Endothelial cell of umbilical vein (primary cell): ENCODE data around the gene SLC10A1. TPM values are rescaled to one million over a fixed set of nuclear protein-coding genes. Genes with fewer than 3 reads are reported as not detected.
"Not testable (repeated sequence)": the region's sequence is repeated elsewhere in the genome, so short reads cannot be mapped to it uniquely, and the experiment has no call there.

Experiments used
- BruUV-seq: library from RNA; stranded (reverse); fragments of 400-500 nt; replicated peaks from 2 replicates; lab custom pipeline; 2021; lab: Mats Ljungman, UMichigan
- CTCF ChIA-PET: fragments of 300-600, 350-600 bp; sonication (Branson Sonifier 250); formaldehyde crosslinking; loops from one replicate; lab custom pipeline; 2021; ENCODE audit warnings: antibody characterized with exemption, inconsistent platforms; lab: Charles Lee
- POLR2A ChIA-PET: fragments of 300-600, 350-600 bp; sonication (Branson Sonifier 250); formaldehyde crosslinking; loops from one replicate; lab custom pipeline; 2021; ENCODE audit warnings: antibody characterized with exemption, inconsistent platforms; lab: Charles Lee
- DNase-seq: peaks from one replicate; pipeline ENCODE4 v3.0.0-alpha.2; 2011; ENCODE audit warnings: low read depth, low spot score
- FAIRE-seq: peaks from 2 replicates; lab custom pipeline; 2011; peaks lifted over from hg19 to GRCh38; lab: Jason Lieb, UNC
- H2AFZ ChIP-seq: 2 replicates; pipeline ENCODE4 v1.6.0; 2012; ENCODE audit warnings: low read depth, low read length, control low read depth, inconsistent platforms
- H3K27ac ChIP-seq: 2 replicates; pipeline ENCODE4 v1.5.1; 2011; ENCODE audit warnings: low read depth, mild to moderate bottlenecking, control low read depth, low read length, moderate library complexity; ENCODE audit not compliant: insufficient read depth
- H3K27me3 ChIP-seq, 2 experiments: 2 replicates each; pipeline versions ENCODE4 v1.6.0 to v1.6.1; 2011; ENCODE audit warnings: low read length in 2 of 2, mixed read lengths in 1 of 2; ENCODE audit not compliant: control insufficient read depth in 2 of 2, insufficient read depth in 2 of 2
- H3K36me3 ChIP-seq, 2 experiments: 2 replicates in 1 of 2; 3 replicates in 1 of 2; pipeline ENCODE4 v1.5.1; 2011; ENCODE audit warnings: low read length in 2 of 2, mild to moderate bottlenecking in 1 of 2, moderate library complexity in 1 of 2; ENCODE audit not compliant: control insufficient read depth in 2 of 2, insufficient read depth in 2 of 2; ENCODE audit errors: extremely low read depth in 1 of 2
- H3K4me1 ChIP-seq: 3 replicates; pipeline ENCODE4 v1.5.1; 2011; ENCODE audit warnings: mild to moderate bottlenecking, low read length; ENCODE audit not compliant: control insufficient read depth, insufficient read depth; ENCODE audit errors: extremely low read depth
- H3K4me2 ChIP-seq: 2 replicates; pipeline ENCODE4 v1.6.1; 2011; ENCODE audit warnings: low read length, control low read depth, mixed read lengths; ENCODE audit not compliant: insufficient read depth
- H3K4me3 ChIP-seq, 3 experiments: fragments of 200-600 bp in 1 of 3; sonication (generic), shearing (Covaris generic) in 1 of 3; replicated peaks in 1 of 3; 2 replicates each; pipeline ENCODE4 v1.5.1; 2011 to 2016; ENCODE audit warnings: control low read depth in 3 of 3, low read length in 3 of 3, mild to moderate bottlenecking in 2 of 3, inconsistent platforms in 1 of 3, low read depth in 1 of 3, moderate library complexity in 1 of 3; ENCODE audit not compliant: insufficient read depth in 1 of 3
- H3K79me2 ChIP-seq: 2 replicates; pipeline ENCODE4 v1.6.0; 2012; ENCODE audit warnings: low read length, inconsistent platforms; ENCODE audit not compliant: control insufficient read depth, insufficient read depth
- H3K9ac ChIP-seq: replicated peaks from 2 replicates; pipeline ENCODE3; 2011; ENCODE audit warnings: low read length, control low read depth; ENCODE audit not compliant: insufficient read depth; ENCODE audit errors: extremely low read depth
- H3K9me1 ChIP-seq: replicated peaks from 3 replicates; pipeline ENCODE4 v1.6.0; 2011; ENCODE audit warnings: mild to moderate bottlenecking, low read length; ENCODE audit not compliant: control insufficient read depth, insufficient read depth; ENCODE audit errors: extremely low read depth
- H3K9me3 ChIP-seq: replicated peaks from 2 replicates; pipeline ENCODE4 v1.5.1; 2012; ENCODE audit warnings: low read length, inconsistent platforms; ENCODE audit not compliant: control insufficient read depth, insufficient read depth
- H4K20me1 ChIP-seq: replicated peaks from 2 replicates; pipeline ENCODE3; 2011; ENCODE audit warnings: mild to moderate bottlenecking, low read length; ENCODE audit not compliant: control insufficient read depth, insufficient read depth; ENCODE audit errors: extremely low read depth
- FOS ChIP-seq: IDR thresholded peaks from 2 replicates; pipeline ENCODE4 v1.6.1; 2011; ENCODE audit warnings: mild to moderate bottlenecking, low read length, moderate library complexity, borderline replicate concordance; ENCODE audit not compliant: insufficient read depth
- MYC ChIP-seq: IDR thresholded peaks from one replicate; pipeline ENCODE4 v1.6.1; 2011; ENCODE audit warnings: mild to moderate bottlenecking, low read depth, low read length
- POLR2A ChIP-seq: IDR thresholded peaks from 2 replicates; pipeline ENCODE4 v1.6.1; 2012; ENCODE audit warnings: low read depth, mild to moderate bottlenecking, control low read depth, low read length
- dilution Hi-C: fragments of 300-500 bp; cut with MboI; formaldehyde crosslinking; loops from one replicate; pipeline ENCODE4 v1.15.0; 2019; ENCODE audit warnings: low sequenced_read_pairs; ENCODE audit not compliant: extremely low pct_ligation_motif_present
- intact Hi-C: fragments of 100-400 bp; cut with micrococcal nuclease; formaldehyde crosslinking; loops from one replicate; pipeline ENCODE4 v1.10.0; 2022
- polyA plus RNA-seq, 4 experiments: library from polyadenylated mRNA; depleted of rRNA in 3 of 4; stranded (reverse) in 3 of 4; unstranded in 1 of 4; fragments of >200 nt; gene quantifications; 2 replicates each; pipeline versions ENCODE4 v1.2.1 to v1.2.3, GENCODE V29; 2011 to 2012; ENCODE audit warnings: missing spikeins in 1 of 4
- total RNA-seq: library from RNA; stranded (reverse); gene quantifications from 2 replicates; pipeline ENCODE4 v1.2.3, GENCODE V29; 2021
- TF ChIP-seq, protein P1 (sequence below), 2 donors: IDR thresholded peaks; 1 replicate in 1 of 2; 2 replicates in 1 of 2; pipeline ENCODE4 v1.5.1; 2011; ENCODE audit warnings: low read length in 2 of 2, mild to moderate bottlenecking in 2 of 2, moderate library complexity in 2 of 2, control low read depth in 1 of 2, inconsistent platforms in 1 of 2, low read depth in 1 of 2; ENCODE audit not compliant: insufficient read depth in 1 of 2; ENCODE audit errors: extremely low read depth in 1 of 2

Gene SLC10A1
- total and polyA plus RNA-seq, 2 donors (not counting 3 experiments of a cell fraction or from before 2014, with no cell fraction given) = not detected

DNA sequence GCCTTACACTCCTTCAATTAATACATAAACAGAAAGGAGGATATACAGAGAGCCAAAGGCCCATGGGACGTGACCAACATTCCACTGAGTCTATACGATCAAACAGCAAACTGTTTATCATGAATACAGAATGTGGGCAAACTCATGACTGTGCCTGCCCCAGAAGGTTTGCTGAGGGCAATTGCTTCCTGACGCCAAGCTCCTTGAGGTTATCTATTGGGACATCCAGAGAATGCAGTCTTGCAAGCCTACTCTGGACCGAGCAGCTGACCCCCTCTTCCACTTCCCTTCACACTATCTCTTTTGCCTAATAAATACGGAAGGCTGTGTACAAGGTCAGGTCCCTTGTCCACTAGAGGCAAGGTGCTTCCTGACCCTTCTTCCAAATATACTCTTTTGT lies 18.5 kb upstream of the SLC10A1 start:
- no peak overlapping the region for H3K4me2 ChIP-seq
- DNase-seq = no peak
- no peak for FAIRE-seq
- H4K20me1 ChIP-seq = no peaks in the 10 kb centered on the region
- no peak overlapping the region for H3K4me3 ChIP-seq
- H3K36me3 ChIP-seq = no peaks in the 10 kb centered on the region
- dilution Hi-C loops (no loop called here), intact Hi-C loops (loop anchor here (5.0 kb wide), 2 partner anchors 228 to 502 kb away; no protein-coding TSS in a partner anchor)
- no peak overlapping the region for H3K27ac ChIP-seq
- CTCF ChIA-PET = interaction anchor here (0.8 to 9.8 kb wide), 2 partner anchors 85 to 213 kb away, joined by 3 to 255 read pairs; no protein-coding TSS in a partner anchor
- POLR2A ChIA-PET = no interaction called here
- no peaks in the 10 kb centered on the region for H3K4me1 ChIP-seq
- TF ChIP-seq, protein P1, sequence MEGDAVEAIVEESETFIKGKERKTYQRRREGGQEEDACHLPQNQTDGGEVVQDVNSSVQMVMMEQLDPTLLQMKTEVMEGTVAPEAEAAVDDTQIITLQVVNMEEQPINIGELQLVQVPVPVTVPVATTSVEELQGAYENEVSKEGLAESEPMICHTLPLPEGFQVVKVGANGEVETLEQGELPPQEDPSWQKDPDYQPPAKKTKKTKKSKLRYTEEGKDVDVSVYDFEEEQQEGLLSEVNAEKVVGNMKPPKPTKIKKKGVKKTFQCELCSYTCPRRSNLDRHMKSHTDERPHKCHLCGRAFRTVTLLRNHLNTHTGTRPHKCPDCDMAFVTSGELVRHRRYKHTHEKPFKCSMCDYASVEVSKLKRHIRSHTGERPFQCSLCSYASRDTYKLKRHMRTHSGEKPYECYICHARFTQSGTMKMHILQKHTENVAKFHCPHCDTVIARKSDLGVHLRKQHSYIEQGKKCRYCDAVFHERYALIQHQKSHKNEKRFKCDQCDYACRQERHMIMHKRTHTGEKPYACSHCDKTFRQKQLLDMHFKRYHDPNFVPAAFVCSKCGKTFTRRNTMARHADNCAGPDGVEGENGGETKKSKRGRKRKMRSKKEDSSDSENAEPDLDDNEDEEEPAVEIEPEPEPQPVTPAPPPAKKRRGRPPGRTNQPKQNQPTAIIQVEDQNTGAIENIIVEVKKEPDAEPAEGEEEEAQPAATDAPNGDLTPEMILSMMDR (IDR thresholded peaks at IDR 0.05; ENCODE audit: extremely low read depth in 1 of 2, insufficient read depth in 1 of 2, low read depth in 1 of 2, low read length in 2 of 2) = no peak
- no peak for TF ChIP-seq POLR2A
- BruUV-seq = no TSS peak
- no peak overlapping the region for H3K9ac ChIP-seq
- H3K9me1 ChIP-seq = no peaks in the 10 kb centered on the region
- H3K79me2 ChIP-seq = no peaks in the 10 kb centered on the region
- H3K27me3 ChIP-seq = peaks cover 4 to 14% of the 10 kb centered on the region in 2 experiments
- H2AFZ ChIP-seq = no peak overlapping the region
- H3K9me3 ChIP-seq = no peaks in the 10 kb centered on the region

GRCh38 chr14:69814397-69814796 lies 17.4 kb upstream of the SLC10A1 start:
- peaks cover 0 to 10% of the 10 kb centered on the region in 2 experiments for H3K27me3 ChIP-seq
- H3K36me3 ChIP-seq = no peaks in the 10 kb centered on the region
- intact Hi-C loops (no loop called here), dilution Hi-C loops (no loop called here)
- no peak overlapping the region for H3K4me2 ChIP-seq
- no peak for FAIRE-seq
- TF ChIP-seq MYC = no peak
- TF ChIP-seq FOS = no peak
- TF ChIP-seq, protein P1 (IDR thresholded peaks at IDR 0.05; ENCODE audit: extremely low read depth in 1 of 2, insufficient read depth in 1 of 2, low read depth in 1 of 2, low read length in 2 of 2) = no peak
- no peak for DNase-seq
- CTCF ChIA-PET = interaction anchor here (0.6 to 9.8 kb wide), 3 partner anchors 67 to 214 kb away, joined by 3 to 255 read pairs (median 8); no protein-coding TSS in a partner anchor
- no peaks in the 10 kb centered on the region for H3K4me1 ChIP-seq
- H2AFZ ChIP-seq = no peak overlapping the region
- POLR2A ChIA-PET = no interaction called here
- H3K9ac ChIP-seq = no peak overlapping the region
- H4K20me1 ChIP-seq = no peaks in the 10 kb centered on the region
- no peaks in the 10 kb centered on the region for H3K9me3 ChIP-seq
- no peaks in the 10 kb centered on the region for H3K9me1 ChIP-seq
- no TSS peak for BruUV-seq
- H3K79me2 ChIP-seq = no peaks in the 10 kb centered on the region
- no peak overlapping the region for H3K4me3 ChIP-seq
- no peak overlapping the region for H3K27ac ChIP-seq

DNA sequence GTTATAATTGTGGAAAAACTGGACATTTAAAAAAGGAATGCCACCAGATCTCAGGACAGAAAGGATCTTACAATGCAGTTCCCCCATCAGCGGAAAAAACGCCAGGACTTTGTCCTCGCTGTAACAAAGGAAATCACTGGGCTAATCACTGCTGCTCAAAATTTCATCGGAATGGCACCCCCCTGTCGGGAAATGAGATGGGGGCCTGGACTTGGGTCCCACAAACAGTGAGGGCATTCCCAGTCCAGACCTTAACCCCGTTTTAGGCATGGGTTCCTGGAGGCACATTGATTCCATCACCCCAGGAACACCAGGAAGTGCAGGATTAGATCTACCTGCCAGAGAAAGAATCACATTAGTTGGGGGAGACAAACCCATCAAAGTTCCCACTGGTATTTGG lies 16.3 kb upstream of the SLC10A1 start:
- H3K4me2 ChIP-seq, H3K79me2 ChIP-seq, H3K4me1 ChIP-seq, DNase-seq, dilution Hi-C loops, H3K9me3 ChIP-seq, H2AFZ ChIP-seq, BruUV-seq, H3K27ac ChIP-seq, FAIRE-seq, POLR2A ChIA-PET, intact Hi-C loops, H3K9ac ChIP-seq, H3K4me3 ChIP-seq, H3K9me1 ChIP-seq, H4K20me1 ChIP-seq, H3K36me3 ChIP-seq: not testable (repeated sequence)
- CTCF ChIA-PET = interaction anchor here (1.7 to 9.8 kb wide), 2 partner anchors 82 to 215 kb away, joined by 8 to 255 read pairs; no protein-coding TSS in a partner anchor
- H3K27me3 ChIP-seq = peaks cover 0 to 10% of the 10 kb centered on the region in 2 experiments
